Measurements from ENCODE around the gene LCN12.
A peak's percentile ranks its signal among the peaks of the same experiment; 100 is the strongest.

The LCN12 gene

GRCh38 chr9:136927343-136928271 is 24.5 kb upstream of the LCN12 start:
- no peak for DNase-seq (ENCODE audit: low spot score)

DNA sequence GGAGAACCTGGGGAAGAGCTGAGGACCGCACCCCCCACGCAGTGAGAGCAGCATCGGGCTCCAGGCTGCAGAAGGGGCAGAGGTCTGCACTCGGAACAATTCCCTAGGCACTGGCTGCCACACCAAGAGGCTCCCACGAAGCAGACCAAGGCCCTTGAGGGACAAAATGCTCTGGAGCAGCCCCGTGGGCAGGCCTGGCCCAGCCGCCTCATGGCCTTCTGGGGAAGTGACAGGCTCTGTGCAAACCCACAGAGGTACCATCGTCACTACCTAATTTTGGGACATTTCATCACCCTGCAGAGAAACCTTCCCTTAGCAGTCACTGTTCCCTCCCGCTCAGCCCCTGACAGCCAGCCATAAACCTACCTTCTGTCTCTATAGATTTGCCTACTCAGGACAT is 23.5 kb upstream of the LCN12 start:
- DNase-seq (ENCODE audit: low spot score) = peak; percentile 68

DNA sequence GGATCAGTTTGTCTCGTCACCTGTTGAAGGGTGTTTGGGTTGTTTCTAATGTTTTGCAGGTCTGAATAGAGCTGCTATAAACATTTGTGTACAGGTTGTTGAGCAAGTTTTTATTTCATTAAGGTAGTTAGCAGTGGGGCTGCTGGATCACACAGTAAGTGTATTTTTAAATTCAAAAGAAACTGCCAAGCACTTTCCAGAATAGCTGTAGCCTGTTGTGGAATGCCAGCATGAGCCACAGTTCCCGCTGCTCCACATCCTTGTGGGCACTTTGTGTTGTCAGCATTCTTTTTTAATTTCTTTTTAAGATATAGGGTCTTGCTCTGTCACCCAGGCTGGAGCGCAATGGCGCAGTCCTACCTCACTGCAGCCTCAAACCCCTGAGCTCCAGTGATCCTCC is 22.1 kb upstream of the LCN12 start:
- DNase-seq (ENCODE audit: low spot score) = no peak

GRCh38 chr9:136931611-136932130 is 20.4 kb upstream of the LCN12 start:
- no peak for DNase-seq (ENCODE audit: low spot score)

GRCh38 chr9:136934277-136934676 is 17.8 kb upstream of the LCN12 start:
- DNase-seq (ENCODE audit: low spot score) = no peak

GRCh38 chr9:136935651-136936050 is 16.4 kb upstream of the LCN12 start:
- DNase-seq (ENCODE audit: low spot score) = no peak

- DNase-seq (ENCODE audit: low spot score) = no peak
These were observed 15.4 kb upstream of the LCN12 start for GRCh38 chr9:136936645-136937170.

GRCh38 chr9:136937186-136938001 is 14.7 kb upstream of the LCN12 start:
- DNase-seq (ENCODE audit: low spot score) = no peak

DNA sequence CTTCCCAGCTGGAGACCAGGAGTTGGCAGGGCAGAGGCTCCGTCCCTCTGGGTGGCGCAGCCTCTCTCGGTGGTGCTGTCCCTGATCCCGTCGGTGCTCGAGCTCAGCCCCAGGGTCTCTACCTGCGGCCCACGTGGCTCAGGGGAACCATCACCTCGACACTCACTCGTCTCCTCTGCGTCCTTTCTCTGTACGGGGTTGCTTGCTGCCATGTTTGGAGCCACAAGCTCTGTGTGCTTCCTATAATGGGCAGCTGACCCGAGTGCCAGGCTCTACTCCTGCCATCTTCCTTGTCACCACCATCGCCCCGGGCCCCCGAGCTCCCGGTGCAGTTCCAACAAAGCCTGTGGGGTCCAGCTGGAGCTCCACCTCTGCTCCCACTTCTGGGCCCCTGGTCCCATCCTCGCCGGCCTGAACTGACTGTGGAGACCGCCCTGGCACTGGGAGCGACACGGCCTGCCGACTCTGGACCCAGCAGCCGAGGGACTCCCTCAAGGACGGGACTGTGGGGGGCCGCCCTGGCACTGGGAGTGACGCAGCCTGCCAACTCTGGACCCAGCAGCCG is 12.6 kb upstream of the LCN12 start:
- no peak for DNase-seq (ENCODE audit: low spot score)

GRCh38 chr9:136939996-136940525 is 12.0 kb upstream of the LCN12 start:
- DNase-seq (ENCODE audit: low spot score) = peak; percentile 58

- no peak for DNase-seq (ENCODE audit: low spot score)
These were observed 11.4 kb upstream of the LCN12 start for GRCh38 chr9:136940526-136941230.

DNA sequence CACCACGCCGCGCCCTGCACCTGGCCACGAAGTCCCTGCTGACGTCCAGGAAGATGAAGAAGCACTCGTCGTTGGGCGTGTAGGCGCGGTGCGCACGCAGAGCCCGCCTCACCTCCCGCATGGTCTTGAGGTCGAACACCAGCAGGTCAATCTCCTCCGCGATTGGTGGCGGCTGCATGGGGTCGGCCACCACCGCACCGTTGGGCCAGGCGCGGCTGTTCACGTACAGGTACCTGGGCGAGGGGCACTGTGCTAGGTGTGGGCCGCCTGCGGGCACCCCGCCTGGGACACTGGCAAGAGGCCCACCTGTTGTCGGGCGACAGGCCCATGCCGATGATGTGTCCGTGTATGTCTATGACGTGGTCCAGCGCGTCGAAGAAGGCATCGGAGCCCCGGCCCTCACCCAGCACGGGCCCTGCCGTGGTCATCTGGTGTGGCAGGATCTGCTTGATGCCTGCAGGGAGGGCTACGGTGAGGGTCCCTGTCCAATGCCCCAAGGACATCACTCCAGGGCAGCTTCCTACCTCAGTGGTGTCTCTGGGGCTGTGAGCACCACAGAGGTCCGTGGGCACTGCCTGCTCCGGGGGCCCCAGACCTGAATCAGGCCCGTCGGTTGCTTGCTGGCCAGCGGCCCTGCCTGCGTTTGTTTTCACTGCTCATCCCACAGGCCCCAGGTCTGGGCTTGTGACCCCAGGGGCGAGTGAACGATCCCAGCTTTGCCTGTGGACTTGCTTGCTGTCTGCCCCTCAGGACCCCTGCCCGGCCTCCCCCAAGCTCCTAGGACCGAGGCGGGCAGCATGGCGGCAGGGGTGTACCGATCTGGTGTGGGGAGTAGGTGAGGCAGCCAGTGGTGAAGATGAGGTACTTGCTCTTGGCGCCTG is 10.6 kb upstream of the LCN12 start:
- DNase-seq (ENCODE audit: low spot score) = no peak

GRCh38 chr9:136942112-136942880 is 9.8 kb upstream of the LCN12 start:
- DNase-seq (ENCODE audit: low spot score) = no peak

- no peak for DNase-seq (ENCODE audit: low spot score)
These were observed 9.2 kb upstream of the LCN12 start for GRCh38 chr9:136942881-136943230.

DNA sequence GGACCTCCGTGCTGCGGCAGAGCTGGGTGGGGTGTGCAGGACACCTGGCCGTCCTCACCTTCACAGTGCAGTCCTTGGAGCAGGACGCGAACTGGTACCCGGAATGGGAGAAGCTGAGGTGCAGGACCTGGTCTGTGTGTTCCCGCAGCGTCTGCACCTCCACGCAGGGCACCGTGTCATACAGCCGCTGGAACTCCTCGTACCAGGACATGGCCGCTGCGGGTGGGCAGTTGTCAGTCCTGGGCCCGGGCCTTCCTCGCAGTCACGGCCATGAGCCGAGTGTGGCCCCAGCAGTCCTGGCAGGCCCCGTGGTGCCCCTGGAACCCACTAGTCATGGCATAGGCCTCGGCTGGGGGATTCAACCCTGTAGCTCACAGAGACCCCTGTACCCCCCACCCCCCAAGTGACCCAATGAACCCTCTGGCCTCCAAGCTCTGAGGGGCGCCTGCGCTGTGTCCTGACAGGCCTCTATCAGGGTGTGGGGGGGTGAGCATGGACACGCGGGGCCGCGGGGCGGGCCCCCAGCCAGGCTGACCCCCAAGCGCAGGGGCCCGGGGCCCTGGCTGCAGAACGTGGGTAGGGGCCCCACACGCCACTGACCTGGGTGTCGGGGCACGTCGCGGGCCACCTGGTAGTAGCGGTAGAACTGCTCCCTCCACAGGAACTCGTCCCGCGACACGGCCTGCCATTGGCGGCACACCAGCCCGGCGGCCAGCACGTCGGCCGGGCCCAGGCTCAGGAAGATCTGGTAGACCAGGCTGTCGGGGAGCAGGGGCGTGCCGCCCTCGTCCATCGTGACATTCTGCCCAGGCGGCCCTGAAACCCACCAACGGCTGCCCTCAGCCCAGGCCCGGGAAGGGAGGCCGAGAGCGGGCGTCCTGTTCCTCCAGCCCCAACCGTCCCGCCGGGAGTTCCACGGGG is 8.5 kb upstream of the LCN12 start:
- no peak for DNase-seq (ENCODE audit: low spot score)

GRCh38 chr9:136944212-136944518 is 7.9 kb upstream of the LCN12 start:
- DNase-seq (ENCODE audit: low spot score) = no peak

DNA sequence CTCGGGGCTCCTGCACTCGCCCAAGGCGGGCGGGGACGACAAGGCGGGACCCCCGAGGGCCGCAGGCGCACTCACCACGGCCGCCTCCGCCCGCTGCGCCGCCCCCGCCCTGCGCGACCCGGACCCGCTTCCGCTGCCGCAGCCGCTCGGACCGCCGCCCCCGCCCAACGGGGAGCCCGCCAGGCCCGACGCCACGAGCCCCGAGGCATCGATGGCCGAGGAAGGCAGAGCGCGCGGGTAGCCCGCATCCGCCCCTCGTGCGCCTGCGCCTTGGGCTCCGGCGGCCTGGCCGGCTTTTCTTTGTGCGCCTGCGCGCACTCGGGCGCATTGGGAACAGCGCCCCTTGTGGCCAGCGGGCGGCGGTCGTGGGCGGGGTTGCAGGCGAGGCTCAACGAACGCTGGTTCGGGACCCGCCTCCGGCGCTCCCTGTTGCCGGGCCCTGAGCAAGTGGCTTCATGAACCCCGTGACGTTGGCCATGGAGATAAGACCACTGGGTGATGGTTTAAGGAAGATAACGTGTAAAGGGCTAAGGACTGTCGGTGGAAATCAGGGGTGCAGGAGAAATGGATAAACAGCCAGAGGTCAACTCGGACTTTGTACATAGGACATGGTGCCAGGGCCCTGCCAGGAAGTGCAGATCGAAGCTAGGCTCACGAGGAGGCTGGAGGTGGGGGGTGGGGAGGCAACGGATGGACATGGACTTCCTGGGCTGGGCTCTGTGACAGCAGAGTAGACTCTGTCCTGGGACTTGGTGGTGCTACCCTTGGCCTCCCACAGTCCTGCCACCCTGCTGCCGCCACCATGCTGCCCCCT is 7.3 kb upstream of the LCN12 start, which contains the start of the genes C8G and FBXW5:
Gene C8G (plus strand): TSS at position 725 of the 814 bp plus-strand sequence. CDS start 78 bp downstream, at position 803.
Gene FBXW5 (minus strand): TSS at position 220 of the 814 bp plus-strand sequence. CDS start 655 bp downstream, outside the sequence.
- peak; percentile 87 for DNase-seq (ENCODE audit: low spot score)

All from cerebellar cortex (tissue), 1 donor.